ENCODE measurements around the gene NHLRC4.

Gene NHLRC4

GRCh38 chr16:526181-527014, 40.4 kb upstream of the NHLRC4 start:
- DNase-seq (ENCODE audit: low read depth) = peak; percentile 41
- TF ChIP-seq CTCF (conservative IDR thresholded peaks at IDR 0.05; ENCODE audit: control insufficient read depth, insufficient read depth, low read depth, low read length) = no peak
- H3K4me3 ChIP-seq (ENCODE audit: control insufficient read depth, low read depth, low read length) = peak overlapping the region; percentile 70

DNA sequence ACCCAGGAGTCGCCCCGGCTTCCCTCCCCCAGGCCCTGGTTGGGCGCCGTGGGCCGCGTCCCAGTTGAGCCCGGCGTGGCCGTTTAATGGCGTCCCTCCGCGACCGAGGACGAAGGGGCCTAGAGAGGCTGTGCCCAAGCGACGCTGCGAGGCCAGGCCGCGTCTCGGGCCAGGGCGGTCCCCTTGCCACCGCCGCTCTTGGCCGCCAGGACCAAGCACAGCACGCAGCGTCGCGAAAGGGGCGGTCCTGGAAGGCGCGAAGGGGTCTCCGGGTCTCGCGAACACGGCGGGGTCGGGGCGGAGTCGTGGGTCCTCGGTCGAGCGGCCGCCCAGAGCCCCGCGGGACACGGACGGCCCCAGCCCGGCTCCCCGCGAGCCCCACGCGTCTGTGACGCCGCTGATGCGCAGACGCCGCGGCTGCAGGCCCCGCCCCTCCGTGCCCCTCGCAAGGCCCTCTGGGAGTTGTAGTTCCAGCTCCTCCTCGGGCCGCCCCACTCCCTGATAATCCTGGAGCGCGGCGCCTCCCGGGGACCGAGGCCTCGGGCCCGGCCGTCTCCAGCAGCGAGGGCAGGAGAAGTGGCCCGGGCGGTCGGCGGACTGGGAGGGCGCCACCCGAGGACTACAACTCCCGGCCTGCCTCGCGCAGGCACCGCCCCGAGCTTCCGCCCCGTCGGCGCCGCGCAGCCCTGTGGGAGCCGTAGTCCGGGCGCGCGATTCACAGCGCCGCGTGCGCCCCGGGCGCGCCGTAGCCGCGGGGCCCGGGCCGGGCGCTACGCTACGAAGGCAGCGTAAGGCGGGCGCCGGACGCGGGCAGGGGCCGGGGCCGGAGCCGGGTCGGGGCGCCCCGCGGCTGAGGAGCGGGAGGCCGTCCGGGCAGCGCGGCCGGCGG, 39.5 kb upstream of the NHLRC4 start, which contains the start of gene CAPN15:
Gene CAPN15 (plus strand): TSS at position 698 of the 889 bp plus-strand sequence. CDS start 19,127 bp downstream, outside the sequence.
- DNase-seq (ENCODE audit: low read depth) = peak; percentile 74
- no peak for TF ChIP-seq CTCF (conservative IDR thresholded peaks at IDR 0.05; ENCODE audit: control insufficient read depth, insufficient read depth, low read depth, low read length)
- H3K4me3 ChIP-seq (ENCODE audit: control insufficient read depth, low read depth, low read length) = peak within 1 kb of the TSS; percentile 74

- peak; percentile 76 for DNase-seq (ENCODE audit: low read depth)
- no peak for TF ChIP-seq CTCF (conservative IDR thresholded peaks at IDR 0.05; ENCODE audit: control insufficient read depth, insufficient read depth, low read depth, low read length)
- peak overlapping the region; percentile 74 for H3K4me3 ChIP-seq (ENCODE audit: control insufficient read depth, low read depth, low read length)
These were observed 38.4 kb upstream of the NHLRC4 start for GRCh38 chr16:528111-529011.

- TF ChIP-seq CTCF (conservative IDR thresholded peaks at IDR 0.05; ENCODE audit: control insufficient read depth, insufficient read depth, low read depth, low read length) = no peak
- DNase-seq (ENCODE audit: low read depth) = peak; percentile 7
- peak overlapping the region; percentile 74 for H3K4me3 ChIP-seq (ENCODE audit: control insufficient read depth, low read depth, low read length)
These were observed 37.7 kb upstream of the NHLRC4 start for GRCh38 chr16:529012-529575.

GRCh38 chr16:530111-530817, 36.5 kb upstream of the NHLRC4 start:
- TF ChIP-seq CTCF (conservative IDR thresholded peaks at IDR 0.05; ENCODE audit: control insufficient read depth, insufficient read depth, low read depth, low read length) = no peak
- DNase-seq (ENCODE audit: low read depth) = no peak
- H3K4me3 ChIP-seq (ENCODE audit: control insufficient read depth, low read depth, low read length) = no peak overlapping the region
